UCSD-AML1 (cell line): ENCODE results near the gene ELAC2.
"Not testable (repeated sequence)": the region's sequence is repeated elsewhere in the genome, so short reads cannot be mapped to it uniquely, and the experiment has no call there.

Source experiments
- DNase-seq: peaks from one replicate; lab custom pipeline; 2025; ENCODE audit not compliant: unreplicated experiment; lab: John Stamatoyannopoulos, UW

The ELAC2 gene

GRCh38 chr17:12993631-12994030, 24.2 kb downstream of the ELAC2 start:
- DNase-seq = no peak

DNA sequence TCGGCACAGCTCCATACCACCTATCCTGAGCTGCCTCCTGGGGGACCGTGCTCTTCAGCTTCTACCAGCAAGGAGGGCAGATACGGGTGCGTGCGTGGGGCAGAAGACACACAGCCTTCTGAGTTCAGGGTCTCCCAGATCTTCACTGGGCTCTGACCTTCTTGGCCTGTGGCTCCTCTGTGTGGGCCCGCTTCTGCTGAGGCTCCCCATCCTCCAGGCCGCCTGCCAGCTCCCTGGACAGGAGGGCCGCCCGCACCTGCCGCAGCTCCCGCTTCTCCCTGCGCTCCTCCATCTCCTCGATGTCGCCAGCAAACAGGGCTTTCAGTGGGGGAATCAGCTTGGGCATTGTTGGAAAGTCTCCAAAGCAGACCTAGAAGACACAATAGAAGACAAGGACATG, 25.2 kb downstream of the ELAC2 start:
- no peak for DNase-seq

DNA sequence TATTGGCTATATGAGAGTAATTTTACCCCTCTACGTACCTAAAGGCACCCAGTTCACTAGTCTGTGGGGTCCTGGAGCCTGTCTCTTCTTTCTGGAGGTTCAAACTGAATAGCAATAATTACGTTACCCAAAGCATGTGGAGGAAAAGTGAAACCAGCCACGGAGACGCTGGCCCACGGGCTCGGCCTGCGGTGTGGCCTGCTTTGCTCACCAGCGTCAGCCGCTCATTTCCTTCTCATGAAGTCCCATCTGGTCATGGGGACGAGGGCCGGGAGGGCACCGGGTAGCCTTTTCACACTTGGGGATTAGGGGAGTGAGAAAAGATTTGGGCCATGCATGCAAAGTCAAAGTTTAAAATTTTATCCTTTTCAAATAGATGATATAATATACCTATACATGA, 26.9 kb downstream of the ELAC2 start:
- no peak for DNase-seq

DNA sequence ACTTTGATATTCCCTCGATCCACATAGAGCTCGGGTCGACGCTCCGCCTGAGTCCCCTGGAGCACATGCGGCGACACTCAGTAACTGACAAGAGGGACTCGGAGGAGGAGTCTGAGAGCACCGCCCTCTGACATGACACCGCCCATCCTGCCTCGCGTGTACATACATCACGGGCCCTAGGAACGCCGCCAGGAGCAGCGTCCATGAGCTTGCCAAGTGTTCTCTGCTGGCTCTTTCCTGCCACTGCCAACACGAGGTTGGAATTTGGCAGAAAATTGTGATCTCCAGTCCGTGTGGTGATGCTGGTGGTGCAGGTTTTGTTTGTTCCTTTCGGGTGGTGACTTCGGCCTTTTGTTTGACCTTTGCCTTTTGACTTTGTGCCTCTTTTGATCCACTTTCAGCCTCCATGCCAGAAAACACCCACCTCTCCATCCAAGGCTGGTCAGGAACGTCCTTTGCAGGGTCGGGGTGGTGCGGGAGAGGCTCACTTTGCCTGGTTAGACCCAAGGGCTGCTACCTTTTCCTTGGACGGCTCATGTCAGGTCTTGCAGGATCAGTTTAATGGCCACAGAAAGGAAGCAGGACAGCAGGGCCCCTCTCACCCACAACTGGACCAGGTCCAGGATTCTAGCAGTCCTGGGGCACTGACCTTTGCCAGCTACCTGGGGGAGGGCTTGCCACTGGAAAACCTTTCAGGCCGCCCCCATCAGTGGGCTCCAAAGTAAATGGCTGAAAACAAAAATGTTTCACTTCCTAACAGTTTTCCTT, 27.6 kb downstream of the ELAC2 start:
- no peak for DNase-seq

GRCh38 chr17:12987120-12987519, 30.7 kb downstream of the ELAC2 start:
- no peak for DNase-seq

DNA sequence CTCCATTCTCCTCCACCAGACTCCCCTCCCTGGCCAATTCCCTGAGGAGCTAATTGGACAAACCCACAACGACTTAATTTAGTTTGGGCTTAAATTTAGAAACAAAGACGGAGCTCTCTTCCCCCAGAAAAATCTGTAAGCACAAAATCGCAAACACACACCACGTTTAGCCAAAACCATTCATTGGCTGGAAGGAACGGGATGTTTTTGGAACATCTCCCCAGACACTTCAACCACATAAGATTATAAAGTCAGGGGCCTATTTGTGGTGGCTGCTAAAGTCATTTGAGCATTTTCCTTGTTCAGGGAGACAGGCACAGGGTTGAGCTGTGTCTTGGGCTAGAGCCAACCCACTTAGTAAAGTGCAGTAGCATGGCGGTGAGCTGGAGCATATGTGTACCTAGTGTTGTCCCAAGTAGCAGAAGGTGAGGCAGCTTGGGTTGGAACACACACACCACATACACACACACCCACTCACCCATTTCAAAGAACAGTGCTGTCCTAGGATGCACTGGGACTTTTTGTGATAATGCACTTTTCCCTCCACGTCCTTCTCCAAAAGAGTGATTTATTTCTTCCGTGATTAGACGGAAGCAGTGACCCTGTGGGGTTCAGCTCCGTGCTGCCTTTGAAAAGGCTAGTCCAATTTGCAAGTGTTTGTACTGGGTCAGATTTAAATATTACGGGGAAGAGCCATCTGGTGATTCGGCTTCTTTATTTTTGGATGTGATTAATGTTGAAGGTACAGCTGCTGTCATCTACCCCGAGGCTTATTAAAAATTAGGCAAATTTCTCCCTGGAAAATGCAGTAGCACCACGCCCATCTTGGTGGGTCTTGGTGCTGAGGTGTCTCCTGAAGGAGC, 32.2 kb downstream of the ELAC2 start:
- DNase-seq = no peak

DNA sequence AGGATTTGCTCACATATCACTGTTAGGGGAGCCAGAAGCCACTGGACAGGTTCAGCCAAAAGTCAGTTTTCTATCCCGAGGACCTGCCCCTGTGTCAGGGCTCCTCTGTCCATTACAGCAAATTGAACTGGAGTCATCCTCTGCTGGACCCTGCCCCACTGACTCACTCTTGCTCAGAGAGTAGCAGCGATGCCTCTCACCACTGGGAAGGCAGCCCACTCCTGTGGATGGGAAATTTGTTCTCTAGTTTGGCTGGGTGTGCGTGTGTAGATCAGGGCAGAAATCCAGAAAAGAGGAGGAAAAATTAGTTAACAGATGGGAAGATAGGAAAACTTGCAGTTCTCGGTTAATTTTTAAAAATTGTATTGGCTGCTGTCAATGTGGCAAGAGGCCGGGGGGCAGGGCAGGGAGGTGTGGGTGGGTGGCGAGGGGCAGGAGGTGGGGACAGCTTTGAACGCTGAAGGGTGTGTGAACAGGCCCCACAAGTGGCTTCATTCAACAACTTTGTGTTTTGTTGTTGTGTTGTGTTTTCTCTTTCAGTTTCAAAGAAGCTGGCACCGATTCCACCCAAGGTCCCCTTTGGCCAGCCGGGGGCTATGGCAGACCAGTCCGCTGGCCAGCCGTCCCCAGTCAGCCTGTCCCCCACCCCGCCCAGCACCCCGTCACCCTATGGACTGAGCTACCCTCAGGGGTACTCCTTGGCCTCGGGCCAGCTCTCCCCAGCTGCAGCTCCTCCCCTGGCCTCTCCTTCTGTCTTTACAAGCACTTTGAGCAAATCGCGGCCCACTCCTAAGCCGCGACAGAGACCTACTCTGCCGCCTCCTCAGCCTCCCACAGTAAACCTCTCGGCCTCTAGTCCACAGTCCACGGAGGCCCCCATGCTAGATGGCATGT, 33.6 kb downstream of the ELAC2 start:
- DNase-seq = no peak

- DNase-seq = no peak
Observed at GRCh38 chr17:12982224-12982623, 35.6 kb downstream of the ELAC2 start.

DNA sequence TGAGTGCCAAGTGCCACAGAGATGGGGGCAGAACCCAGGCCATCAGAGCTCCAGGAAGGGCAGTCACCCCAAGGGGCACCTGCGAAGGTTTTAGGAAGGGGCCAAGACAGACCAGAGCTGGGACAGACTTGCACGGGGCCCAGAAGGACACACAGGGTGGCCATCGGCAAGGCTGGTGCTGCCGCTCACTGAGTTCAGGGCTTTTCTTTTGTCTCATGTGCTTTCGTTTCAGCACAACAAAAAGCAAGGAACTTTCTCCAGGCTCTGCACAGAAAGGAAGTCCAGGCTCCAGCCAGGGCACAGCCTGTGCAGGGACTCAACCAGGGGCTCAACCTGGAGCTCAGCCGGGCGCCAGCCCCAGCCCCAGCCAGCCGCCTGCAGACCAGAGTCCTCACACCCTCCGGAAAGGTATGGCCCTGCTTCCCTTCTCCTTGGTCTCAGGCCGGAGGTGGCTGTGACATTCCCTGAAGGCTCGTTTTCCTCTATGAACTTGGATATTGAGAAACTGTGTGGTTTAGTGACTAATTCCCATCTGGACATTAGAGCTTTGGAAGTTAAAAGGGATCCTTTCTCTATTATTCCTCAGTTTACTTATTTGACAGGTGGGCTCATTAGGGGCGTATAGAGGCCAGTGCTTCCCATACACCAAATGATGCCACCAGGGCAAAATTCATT, 37.9 kb downstream of the ELAC2 start:
- DNase-seq = no peak

DNA sequence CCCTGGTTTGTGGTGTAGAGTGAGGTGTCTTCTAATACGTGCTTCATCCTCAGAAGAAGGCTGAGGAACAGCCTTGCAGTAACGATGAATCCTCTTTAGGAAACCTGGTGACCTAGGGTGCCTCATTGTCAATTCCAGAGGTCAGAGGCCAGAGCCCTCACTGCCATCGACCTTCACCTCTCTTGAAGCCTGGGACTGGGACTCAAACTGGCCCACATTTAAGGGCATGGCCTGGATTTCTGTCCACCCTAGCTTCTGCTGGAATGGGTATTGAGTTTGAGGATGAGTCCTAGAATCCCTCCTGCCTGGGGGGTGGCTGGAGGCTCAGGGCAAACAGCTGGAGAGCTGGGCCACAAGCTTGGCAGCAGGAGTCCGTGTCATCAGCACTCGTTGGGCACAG, 38.6 kb downstream of the ELAC2 start:
- DNase-seq = no peak

GRCh38 chr17:12978787-12979186, 39.0 kb downstream of the ELAC2 start:
- not testable (repeated sequence) for DNase-seq

GRCh38 chr17:12977008-12977751, 40.6 kb downstream of the ELAC2 start:
- DNase-seq = no peak

- no peak for DNase-seq
Observed at GRCh38 chr17:12974005-12974531, 43.8 kb downstream of the ELAC2 start.

DNA sequence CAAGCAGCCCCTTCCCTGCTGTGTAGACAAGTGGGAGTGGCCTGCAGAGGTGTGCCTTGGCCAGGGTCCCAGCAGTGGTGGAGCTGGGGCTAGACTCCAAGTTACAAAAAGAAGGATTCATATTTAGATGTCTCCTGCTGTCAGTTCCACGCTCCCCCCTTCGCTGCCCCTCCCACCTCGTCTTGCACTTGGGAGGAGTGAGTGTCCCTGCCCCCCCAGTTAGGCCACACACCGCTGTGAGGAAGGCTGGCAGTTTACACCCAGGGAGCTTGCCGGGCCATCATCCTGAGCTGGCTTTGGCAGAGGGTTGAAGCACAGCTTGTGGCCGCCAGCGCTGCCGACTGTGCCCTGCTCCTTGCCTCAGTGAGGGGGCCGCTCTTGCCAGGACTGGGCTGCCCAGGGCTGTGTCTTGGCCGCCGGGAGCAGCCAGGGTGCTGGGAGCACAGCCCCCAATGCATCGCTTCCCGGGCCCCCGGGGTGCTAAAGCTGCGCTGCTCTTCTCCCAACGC, 44.3 kb downstream of the ELAC2 start:
- DNase-seq = no peak

GRCh38 chr17:12967962-12968361, 49.9 kb downstream of the ELAC2 start:
- no peak for DNase-seq

DNA sequence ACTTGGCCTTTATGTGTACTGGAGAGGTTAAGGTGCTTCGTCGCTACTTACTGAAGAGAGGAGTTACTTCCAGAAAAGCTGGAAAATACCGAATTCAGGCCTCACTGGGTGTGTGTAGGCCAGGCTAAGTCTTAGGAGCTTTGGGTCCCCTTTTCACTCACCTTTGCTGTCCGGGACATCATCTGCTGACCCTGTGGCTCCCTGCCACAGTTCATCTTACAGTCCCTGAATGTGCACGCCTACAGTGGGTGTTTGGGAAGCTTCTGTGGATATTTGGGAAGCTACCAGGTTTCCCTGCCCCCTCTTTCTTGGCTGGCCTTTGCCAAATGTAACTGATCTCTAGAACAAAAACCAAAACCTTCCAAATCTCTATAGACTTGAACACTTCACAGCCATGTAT, 51.4 kb downstream of the ELAC2 start:
- no peak for DNase-seq

GRCh38 chr17:12965988-12966387, 51.8 kb downstream of the ELAC2 start:
- no peak for DNase-seq

GRCh38 chr17:12964840-12965239, 53.0 kb downstream of the ELAC2 start:
- no peak for DNase-seq

DNA sequence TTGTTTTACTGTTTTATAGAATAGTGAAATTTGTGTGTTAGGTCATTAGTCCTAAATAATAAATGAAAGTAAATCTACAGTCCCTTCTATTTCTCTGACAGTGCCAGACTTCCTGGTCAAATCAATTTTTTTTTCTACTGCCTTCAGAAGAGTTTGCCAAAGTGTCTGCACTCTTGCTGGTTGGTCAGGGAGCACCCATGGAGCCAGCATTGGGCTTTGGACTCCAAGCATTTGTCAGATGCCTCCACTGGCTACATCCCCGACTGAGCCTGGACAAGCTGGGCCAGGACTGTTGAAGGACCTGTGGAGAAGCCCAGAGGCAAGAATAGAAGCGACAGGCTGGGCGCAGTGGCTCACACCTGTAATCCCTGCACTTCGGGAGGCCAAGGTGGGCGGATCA, 53.7 kb downstream of the ELAC2 start:
- no peak for DNase-seq

- DNase-seq = no peak
Observed at GRCh38 chr17:12963505-12963904, 54.3 kb downstream of the ELAC2 start.
